ENCODE results near the gene PTPN5.

PTPN5 gene

DNA sequence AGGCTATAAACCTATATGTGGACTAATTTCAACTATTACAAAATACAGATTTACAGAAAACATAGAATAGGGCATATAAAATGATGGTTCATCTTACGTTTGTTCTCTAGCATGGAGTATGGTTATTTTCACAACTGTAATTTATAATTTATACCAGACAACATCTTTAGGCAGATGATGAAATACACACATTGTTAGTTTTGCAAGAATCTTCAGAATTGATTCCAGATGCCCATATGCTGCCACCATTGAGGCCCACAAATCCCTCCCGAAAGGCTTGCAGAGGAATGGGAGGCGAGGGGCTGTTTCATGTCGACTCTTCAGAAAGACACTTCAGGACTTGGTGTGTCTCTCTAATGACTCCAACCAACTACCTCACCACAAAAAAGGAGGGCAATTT, 6.2 kb downstream of the PTPN5 start:
- Histone ChIP-seq H3K4me2 (ENCODE audit: low read length) (no peak overlapping the region), H3K4ac (ENCODE audit: low read depth, low read length) (no peak overlapping the region), H3K23ac (ENCODE audit: low read length) (no peak overlapping the region), H3K27me3 (ENCODE audit: insufficient read depth, low read length) (peaks cover 8% of the 10 kb centered on the region), H3K18ac (ENCODE audit: low read length) (no peak overlapping the region), H3K14ac (ENCODE audit: low read length) (no peak overlapping the region), H2AFZ (ENCODE audit: insufficient read depth, low read length, poor library complexity) (no peak overlapping the region), H2BK120ac (ENCODE audit: insufficient read depth, low read length, poor library complexity) (no peak overlapping the region), H2AK5ac (ENCODE audit: low read length) (no peak overlapping the region), H2BK12ac (ENCODE audit: low read length) (no peak overlapping the region), H2BK5ac (ENCODE audit: low read depth, low read length, poor library complexity) (no peak overlapping the region), H3K9ac (ENCODE audit: low read length) (no peak overlapping the region), H4K91ac (ENCODE audit: low read depth, low read length) (no peak overlapping the region), H4K8ac (ENCODE audit: low read depth, low read length) (no peak overlapping the region), H3K4me1 (ENCODE audit: control insufficient read depth in 1 of 2, insufficient read depth in 2 of 2, low read length in 2 of 2) (no peaks in the 10 kb centered on the region), H3K36me3 (ENCODE audit: control insufficient read depth in 1 of 2, insufficient read depth in 2 of 2, low read length in 2 of 2) (no peaks in the 10 kb centered on the region), H3K4me3 (ENCODE audit: low read depth, low read length) (no peak overlapping the region), H3K79me1 (ENCODE audit: low read length) (no peaks in the 10 kb centered on the region), H4K12ac (ENCODE audit: low read depth, low read length) (no peak overlapping the region), H3K27ac (ENCODE audit: low read depth, low read length) (no peak overlapping the region), H3K79me2 (ENCODE audit: control insufficient read depth, insufficient read depth, low read length, poor library complexity) (no peaks in the 10 kb centered on the region), H3K9me3 (ENCODE audit: insufficient read depth, low read depth, low read length) (peaks cover 4% of the 10 kb centered on the region)
- no peak for DNase-seq
- WGBS (ENCODE audit: extremely low coverage, insufficient coverage, insufficient read length), result no CpG with 5 or more reads among the region's 4 CpGs

DNA sequence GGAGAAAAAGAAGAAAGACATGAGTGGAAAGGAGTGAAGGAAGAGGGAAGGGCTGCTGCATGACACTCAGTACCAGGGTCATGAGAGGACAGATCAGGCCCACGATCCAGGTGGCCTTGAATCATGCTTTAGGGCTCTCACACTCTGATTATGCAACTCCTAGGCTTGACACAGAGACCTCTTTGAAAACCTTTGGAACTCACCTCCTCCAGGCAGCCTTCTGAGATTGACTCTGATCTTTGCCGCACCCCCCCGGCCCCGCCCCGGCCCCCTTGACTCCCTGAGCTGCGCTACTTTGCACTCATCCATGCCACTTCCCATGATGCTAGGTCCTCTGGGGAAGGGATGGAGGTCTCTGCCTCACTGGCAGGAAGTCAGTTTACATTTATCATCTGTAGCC, 10.7 kb downstream of the PTPN5 start:
- no peak overlapping the region for H2AK5ac ChIP-seq (ENCODE audit: low read length)
- H2BK120ac ChIP-seq (ENCODE audit: insufficient read depth, low read length, poor library complexity), result no peak overlapping the region
- WGBS (ENCODE audit: extremely low coverage, insufficient coverage, insufficient read length), result no CpG with 5 or more reads among the region's 6 CpGs
- DNase-seq, result no peak
- H2BK12ac ChIP-seq (ENCODE audit: low read length), result no peak overlapping the region
- H2BK5ac ChIP-seq (ENCODE audit: low read depth, low read length, poor library complexity), result no peak overlapping the region
- no peak overlapping the region for H3K4me3 ChIP-seq (ENCODE audit: low read depth, low read length)
- no peak overlapping the region for H3K27ac ChIP-seq (ENCODE audit: low read depth, low read length)
- no peak overlapping the region for H3K23ac ChIP-seq (ENCODE audit: low read length)
- H3K4me2 ChIP-seq (ENCODE audit: low read length), result no peak overlapping the region
- no peaks in the 10 kb centered on the region for H3K36me3 ChIP-seq (ENCODE audit: control insufficient read depth in 1 of 2, insufficient read depth in 2 of 2, low read length in 2 of 2)
- H3K79me2 ChIP-seq (ENCODE audit: control insufficient read depth, insufficient read depth, low read length, poor library complexity), result no peaks in the 10 kb centered on the region
- H3K9ac ChIP-seq (ENCODE audit: low read length), result no peak overlapping the region
- H2AFZ ChIP-seq (ENCODE audit: insufficient read depth, low read length, poor library complexity), result no peak overlapping the region
- H3K9me3 ChIP-seq (ENCODE audit: insufficient read depth, low read depth, low read length), result no peaks in the 10 kb centered on the region
- no peak overlapping the region for H3K18ac ChIP-seq (ENCODE audit: low read length)
- H3K79me1 ChIP-seq (ENCODE audit: low read length), result no peaks in the 10 kb centered on the region
- H3K14ac ChIP-seq (ENCODE audit: low read length), result no peak overlapping the region
- H3K4me1 ChIP-seq (ENCODE audit: control insufficient read depth in 1 of 2, insufficient read depth in 2 of 2, low read length in 2 of 2), result no peaks in the 10 kb centered on the region
- H3K27me3 ChIP-seq (ENCODE audit: insufficient read depth, low read length), result no peaks in the 10 kb centered on the region
- H4K8ac ChIP-seq (ENCODE audit: low read depth, low read length), result no peak overlapping the region
- H4K12ac ChIP-seq (ENCODE audit: low read depth, low read length), result no peak overlapping the region
- H4K91ac ChIP-seq (ENCODE audit: low read depth, low read length), result no peak overlapping the region
- H3K4ac ChIP-seq (ENCODE audit: low read depth, low read length), result no peak overlapping the region

DNA sequence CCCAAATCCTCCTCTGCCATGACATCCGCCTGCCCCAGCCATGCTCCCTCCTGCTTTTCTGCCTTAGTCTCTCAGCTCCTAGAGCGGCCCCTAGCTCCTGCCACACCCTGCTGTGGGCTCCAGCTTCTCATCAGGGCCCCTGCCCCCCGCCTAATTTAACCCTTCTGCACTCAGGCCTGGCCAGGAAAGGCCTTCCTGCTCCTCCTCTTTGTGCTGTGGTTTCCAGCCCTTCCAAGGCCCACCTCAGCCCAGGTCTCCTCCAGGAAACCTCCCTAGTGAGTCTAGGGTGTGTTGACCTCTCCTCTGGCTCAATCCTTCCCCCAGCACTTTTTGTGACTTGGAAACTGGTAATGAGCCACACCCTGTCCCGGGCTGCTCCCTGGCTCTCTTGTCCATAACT, 11.3 kb downstream of the PTPN5 start:
- Histone ChIP-seq H3K9me3 (ENCODE audit: insufficient read depth, low read depth, low read length) (no peaks in the 10 kb centered on the region), H4K8ac (ENCODE audit: low read depth, low read length) (no peak overlapping the region), H2AFZ (ENCODE audit: insufficient read depth, low read length, poor library complexity) (no peak overlapping the region), H3K18ac (ENCODE audit: low read length) (no peak overlapping the region), H3K27ac (ENCODE audit: low read depth, low read length) (no peak overlapping the region), H3K79me1 (ENCODE audit: low read length) (no peaks in the 10 kb centered on the region), H4K91ac (ENCODE audit: low read depth, low read length) (no peak overlapping the region), H3K4me1 (ENCODE audit: control insufficient read depth in 1 of 2, insufficient read depth in 2 of 2, low read length in 2 of 2) (no peaks in the 10 kb centered on the region), H3K4me2 (ENCODE audit: low read length) (no peak overlapping the region), H3K79me2 (ENCODE audit: control insufficient read depth, insufficient read depth, low read length, poor library complexity) (no peaks in the 10 kb centered on the region), H3K23ac (ENCODE audit: low read length) (no peak overlapping the region), H3K4ac (ENCODE audit: low read depth, low read length) (no peak overlapping the region), H3K4me3 (ENCODE audit: low read depth, low read length) (no peak overlapping the region), H2BK12ac (ENCODE audit: low read length) (no peak overlapping the region), H3K14ac (ENCODE audit: low read length) (no peak overlapping the region), H2BK120ac (ENCODE audit: insufficient read depth, low read length, poor library complexity) (no peak overlapping the region), H2BK5ac (ENCODE audit: low read depth, low read length, poor library complexity) (no peak overlapping the region), H3K9ac (ENCODE audit: low read length) (no peak overlapping the region), H3K36me3 (ENCODE audit: control insufficient read depth in 1 of 2, insufficient read depth in 2 of 2, low read length in 2 of 2) (no peaks in the 10 kb centered on the region), H4K12ac (ENCODE audit: low read depth, low read length) (no peak overlapping the region), H2AK5ac (ENCODE audit: low read length) (no peak overlapping the region), H3K27me3 (ENCODE audit: insufficient read depth, low read length) (no peaks in the 10 kb centered on the region)
- no CpG with 5 or more reads among the region's 4 CpGs for WGBS (ENCODE audit: extremely low coverage, insufficient coverage, insufficient read length)
- DNase-seq, result no peak

DNA sequence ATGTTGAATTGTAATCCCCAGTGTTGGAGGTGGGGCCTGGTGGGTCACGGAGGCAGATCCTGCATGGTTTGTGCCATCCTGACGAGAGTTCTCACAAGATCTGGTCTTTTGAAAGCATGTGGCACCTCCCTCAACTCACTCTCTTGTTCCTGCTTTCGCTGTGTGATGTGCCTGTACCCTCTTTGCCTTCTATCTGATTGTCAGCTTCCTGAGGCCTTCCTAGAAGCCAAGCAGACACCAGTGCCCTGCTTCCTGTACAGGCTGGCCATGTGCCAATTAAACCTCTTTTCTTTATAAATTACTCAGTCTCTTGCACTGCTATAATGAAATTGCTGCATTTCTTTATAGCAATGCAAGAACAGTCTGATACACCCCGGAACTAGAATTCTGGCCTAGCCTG, 13.1 kb downstream of the PTPN5 start:
- Histone ChIP-seq H4K91ac (ENCODE audit: low read depth, low read length) (no peak overlapping the region), H3K79me2 (ENCODE audit: control insufficient read depth, insufficient read depth, low read length, poor library complexity) (no peaks in the 10 kb centered on the region), H3K27ac (ENCODE audit: low read depth, low read length) (no peak overlapping the region), H2BK12ac (ENCODE audit: low read length) (no peak overlapping the region), H3K9me3 (ENCODE audit: insufficient read depth, low read depth, low read length) (no peaks in the 10 kb centered on the region), H3K79me1 (ENCODE audit: low read length) (no peaks in the 10 kb centered on the region), H3K27me3 (ENCODE audit: insufficient read depth, low read length) (no peaks in the 10 kb centered on the region), H3K4me1 (ENCODE audit: control insufficient read depth in 1 of 2, insufficient read depth in 2 of 2, low read length in 2 of 2) (no peaks in the 10 kb centered on the region), H3K9ac (ENCODE audit: low read length) (no peak overlapping the region), H3K14ac (ENCODE audit: low read length) (no peak overlapping the region), H3K4me3 (ENCODE audit: low read depth, low read length) (no peak overlapping the region), H3K18ac (ENCODE audit: low read length) (no peak overlapping the region), H3K4me2 (ENCODE audit: low read length) (no peak overlapping the region), H2AK5ac (ENCODE audit: low read length) (no peak overlapping the region), H3K4ac (ENCODE audit: low read depth, low read length) (no peak overlapping the region), H2AFZ (ENCODE audit: insufficient read depth, low read length, poor library complexity) (no peak overlapping the region), H3K23ac (ENCODE audit: low read length) (no peak overlapping the region), H2BK120ac (ENCODE audit: insufficient read depth, low read length, poor library complexity) (no peak overlapping the region), H4K12ac (ENCODE audit: low read depth, low read length) (no peak overlapping the region), H3K36me3 (ENCODE audit: control insufficient read depth in 1 of 2, insufficient read depth in 2 of 2, low read length in 2 of 2) (no peaks in the 10 kb centered on the region), H4K8ac (ENCODE audit: low read depth, low read length) (no peak overlapping the region), H2BK5ac (ENCODE audit: low read depth, low read length, poor library complexity) (no peak overlapping the region)
- WGBS (ENCODE audit: extremely low coverage, insufficient coverage, insufficient read length), result no CpG with 5 or more reads among the region's 4 CpGs
- DNase-seq, result no peak
